HG03108 (cell line): Measurements from ENCODE around the gene SMOC2.

Experiments used
- ATAC-seq: cut with Tn5 transposase; IDR thresholded peaks from one replicate; pipeline ENCODE4 v1.9.1; 2021; ENCODE audit warnings: moderate library complexity; ENCODE audit not compliant: unreplicated experiment

SMOC2 gene

DNA sequence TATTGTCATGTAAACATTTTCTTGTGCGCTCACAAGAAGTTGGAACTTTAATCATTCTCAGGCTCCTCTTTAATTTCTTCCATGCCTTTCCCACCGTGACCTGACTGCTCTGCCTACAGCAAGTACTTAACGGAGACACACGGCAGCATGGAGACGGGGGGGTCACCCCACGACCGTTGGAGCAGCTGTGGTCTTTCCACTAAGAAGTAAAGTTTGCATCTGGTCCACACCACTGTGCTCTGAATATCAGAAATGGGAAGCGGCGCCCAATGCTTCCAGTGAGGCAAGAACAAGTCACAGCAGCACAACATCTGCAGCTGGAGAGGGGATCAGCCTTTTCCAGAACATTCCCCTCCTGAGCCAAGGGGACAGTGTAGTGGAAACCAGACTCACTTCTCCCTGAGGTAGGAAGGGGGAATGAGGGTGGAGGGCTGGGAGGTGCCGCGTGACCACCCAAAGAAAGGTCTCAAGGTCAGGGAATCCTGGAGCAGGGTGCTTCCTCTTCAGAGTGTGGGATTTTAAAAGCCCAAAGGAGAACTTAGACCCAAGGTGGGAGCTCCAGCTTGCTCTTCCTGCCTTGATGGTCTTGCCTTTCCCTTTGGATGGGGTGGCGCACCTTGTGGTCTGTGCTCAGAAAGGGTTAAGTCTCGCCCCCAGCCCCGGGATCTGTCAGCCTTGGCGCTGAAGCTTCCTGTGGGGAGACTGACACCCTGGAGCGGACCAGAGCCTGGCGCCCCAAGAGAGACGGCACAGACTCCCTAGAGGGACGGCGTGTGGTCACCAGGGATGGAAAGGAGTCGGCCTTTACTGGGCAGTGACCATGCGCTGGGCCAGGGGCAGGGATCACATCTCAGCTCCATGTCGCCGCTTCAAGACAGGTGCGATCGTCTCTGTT is 25.6 kb upstream of the SMOC2 start:
- ATAC-seq, result no peak

DNA sequence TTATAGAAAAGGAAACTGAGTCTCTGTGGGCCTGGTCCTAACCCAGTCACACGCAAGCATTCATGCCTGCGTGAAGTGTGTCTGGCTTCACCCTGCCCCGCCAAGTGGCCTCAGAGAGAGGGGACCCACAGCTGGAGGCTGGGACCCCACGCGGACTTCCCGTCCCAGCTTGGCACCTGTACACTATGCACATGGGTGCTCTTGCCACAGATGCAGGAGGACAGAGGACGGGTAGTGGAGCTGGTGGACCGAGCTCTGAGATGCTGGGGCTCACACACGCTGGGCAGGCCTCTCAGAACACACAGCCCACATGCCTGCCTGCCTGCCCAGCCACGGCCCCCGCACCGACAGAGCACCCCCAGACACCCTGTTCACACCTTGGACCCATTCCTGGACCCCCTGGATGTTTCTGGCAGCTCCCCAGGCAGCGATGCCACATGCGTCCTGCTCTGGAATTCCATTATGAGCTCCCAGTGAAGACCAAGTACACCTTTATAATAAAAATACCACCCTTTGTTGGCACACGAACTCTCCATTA is 24.9 kb upstream of the SMOC2 start:
- no peak for ATAC-seq

DNA sequence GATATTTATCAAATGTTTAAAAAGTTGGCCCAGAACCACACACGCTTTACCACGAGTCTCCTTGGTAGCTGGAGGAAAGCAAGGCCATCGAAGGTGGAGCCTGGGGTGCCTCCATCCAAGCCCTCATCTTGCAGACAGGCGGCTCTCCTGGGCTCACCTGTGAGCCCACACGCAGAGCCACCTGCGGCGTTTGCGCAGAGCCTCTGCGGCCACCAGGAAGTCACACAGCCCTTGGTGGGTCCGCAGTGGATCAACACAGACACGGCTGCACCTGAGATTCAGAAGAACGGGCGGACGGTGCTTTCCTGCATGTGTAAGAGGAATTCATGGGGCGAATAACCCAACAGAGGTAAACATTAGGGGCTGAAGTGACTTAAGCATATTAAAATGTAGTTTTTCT is 24.5 kb upstream of the SMOC2 start:
- no peak for ATAC-seq

DNA sequence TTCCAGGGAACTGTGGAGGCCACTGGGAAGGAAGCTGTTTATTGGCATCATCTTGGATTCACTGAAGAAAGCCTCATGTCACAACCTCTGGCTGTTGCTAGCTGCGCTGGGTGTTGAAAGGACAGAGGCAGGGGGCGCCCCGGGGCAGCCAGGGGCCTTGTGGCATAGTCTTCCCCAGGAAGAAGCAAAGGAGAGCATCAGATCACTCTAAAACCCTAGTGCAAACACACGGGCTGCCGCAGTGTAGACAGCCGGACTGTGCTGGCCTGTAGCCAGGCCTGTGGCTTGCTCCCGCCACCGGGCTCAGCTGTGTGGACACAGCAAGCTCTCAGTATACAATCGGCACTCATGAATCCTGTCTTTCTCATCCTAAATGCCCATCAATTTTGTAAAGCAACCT is 23.8 kb upstream of the SMOC2 start:
- no peak for ATAC-seq

DNA sequence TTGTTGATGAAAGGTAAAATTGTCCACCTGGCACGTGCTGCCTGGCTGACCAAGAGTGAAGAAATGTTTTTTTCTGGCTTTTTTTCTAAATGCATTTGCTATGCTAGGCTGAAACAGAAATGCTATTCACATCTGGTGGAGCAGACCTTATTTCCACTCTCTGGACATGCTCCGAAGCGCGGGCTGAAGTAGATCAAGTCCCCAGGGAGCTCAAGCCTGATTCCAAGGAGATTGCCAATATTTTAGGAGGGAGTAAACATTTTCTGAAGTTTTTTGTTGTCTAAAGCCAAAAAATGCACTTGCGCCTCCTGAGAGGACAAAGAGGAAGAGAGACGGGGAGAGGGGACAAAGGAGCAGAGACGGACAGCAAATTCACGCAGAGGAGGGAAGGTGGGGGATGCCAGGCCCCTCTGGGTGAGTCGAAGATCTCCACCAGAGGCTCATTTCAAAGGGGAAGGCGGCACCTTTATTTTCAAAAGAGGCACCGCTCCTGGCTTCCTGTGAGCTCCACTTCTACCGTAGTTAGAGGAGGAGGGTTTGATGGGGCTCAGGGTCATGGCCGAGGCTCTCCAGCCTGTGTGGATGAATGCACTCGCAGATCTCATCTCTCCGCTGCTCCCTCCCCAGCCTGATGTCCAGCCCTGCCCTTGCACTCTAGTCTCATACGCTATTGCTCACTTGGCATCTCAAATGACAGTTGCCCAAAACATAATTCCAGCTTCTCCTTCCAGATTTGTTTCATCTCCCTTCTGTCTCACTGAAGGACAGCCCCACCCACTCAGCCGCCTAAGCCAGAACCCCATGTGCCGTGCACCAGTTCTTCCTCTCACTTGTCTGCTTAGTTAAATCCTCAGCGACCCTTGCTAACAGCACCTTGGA is 23.1 kb upstream of the SMOC2 start:
- ATAC-seq, result no peak

- ATAC-seq, result no peak
Observed at GRCh38 chr6:168418711-168419121, 22.3 kb upstream of the SMOC2 start.

DNA sequence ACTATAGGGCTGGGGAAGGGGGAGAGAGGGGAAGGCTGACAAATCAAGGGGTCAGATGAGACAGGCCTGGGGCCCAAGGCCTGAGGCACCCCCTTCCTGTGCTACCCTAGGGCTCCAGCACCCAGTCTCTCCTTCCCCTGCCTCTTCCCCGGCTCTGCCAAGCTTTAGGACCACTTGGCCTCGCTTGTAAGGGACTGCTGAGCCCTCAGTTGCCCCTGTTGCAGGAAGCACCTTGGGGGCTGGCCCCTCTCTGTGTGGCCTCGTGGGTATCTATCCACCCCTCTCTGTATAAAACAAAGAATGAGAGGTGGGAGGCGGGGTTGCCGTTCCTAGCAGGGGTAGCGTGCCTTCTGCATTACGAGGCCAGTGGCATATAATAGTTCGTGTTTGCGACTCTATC is 21.4 kb upstream of the SMOC2 start:
- no peak for ATAC-seq

- no peak for ATAC-seq
Observed at GRCh38 chr6:168420084-168420483, 20.9 kb upstream of the SMOC2 start.

- no peak for ATAC-seq
Observed at GRCh38 chr6:168420706-168421105, 20.3 kb upstream of the SMOC2 start.

GRCh38 chr6:168427184-168427583 is 13.8 kb upstream of the SMOC2 start:
- no peak for ATAC-seq

GRCh38 chr6:168428052-168428826 is 12.7 kb upstream of the SMOC2 start:
- ATAC-seq, result no peak

DNA sequence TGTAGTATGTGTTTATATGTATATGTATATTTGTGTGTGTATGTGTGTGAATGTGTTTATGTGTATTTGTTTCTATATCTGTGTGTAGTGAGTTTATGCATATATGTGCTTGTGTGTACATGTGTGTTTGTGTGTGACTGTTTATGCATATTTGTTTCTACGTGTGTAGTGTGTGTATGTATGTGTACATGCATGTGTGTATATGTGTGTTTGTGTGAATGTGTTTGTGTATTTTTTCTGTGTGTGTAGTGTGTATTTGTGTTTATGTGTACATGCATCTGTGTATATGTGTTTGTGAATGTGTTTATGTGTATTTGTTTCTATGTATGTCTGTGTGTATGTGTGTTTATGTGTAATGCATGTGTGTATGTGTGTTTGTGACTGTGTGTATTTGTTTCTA is 12.1 kb upstream of the SMOC2 start:
- no peak for ATAC-seq

GRCh38 chr6:168432196-168432595 is 8.8 kb upstream of the SMOC2 start:
- no peak for ATAC-seq

DNA sequence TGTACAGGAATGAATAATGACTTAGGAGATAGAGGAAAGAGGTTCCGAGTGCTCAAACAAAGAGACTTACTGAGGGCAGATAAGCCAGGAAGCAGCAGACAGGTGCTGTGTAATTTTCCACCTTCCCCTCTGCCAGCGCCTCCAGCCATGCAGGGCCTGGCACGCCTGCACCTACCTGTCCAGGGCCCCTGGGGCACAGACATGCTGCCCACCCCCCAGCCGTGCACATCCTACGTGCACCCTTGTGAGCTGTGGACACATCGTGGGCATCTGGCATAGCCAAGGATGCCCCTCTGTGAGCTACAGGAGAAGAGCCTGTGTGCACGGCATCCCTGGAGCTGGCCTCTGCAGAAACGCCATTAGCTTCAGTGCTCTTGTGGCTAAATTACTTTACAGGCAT is 7.1 kb upstream of the SMOC2 start:
- no peak for ATAC-seq

DNA sequence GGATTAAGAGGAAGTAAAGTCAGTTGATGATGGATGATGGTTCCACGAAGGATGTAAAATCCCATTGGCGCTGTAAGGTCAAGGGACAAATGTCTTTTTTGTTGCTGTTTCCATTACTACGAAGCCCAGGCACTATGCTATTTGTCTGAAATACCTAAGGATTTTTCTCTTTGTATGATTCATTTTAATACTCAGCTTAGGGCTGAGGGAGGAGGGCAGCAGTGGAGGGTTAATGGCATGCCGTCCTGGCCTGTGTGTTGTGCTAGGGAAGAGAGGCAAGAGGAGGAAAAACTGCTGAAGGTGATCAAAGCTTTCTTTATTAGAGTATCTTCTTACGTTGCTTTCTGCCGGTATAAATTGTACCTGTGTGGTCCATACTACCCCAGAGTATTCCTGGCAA is 6.5 kb upstream of the SMOC2 start:
- ATAC-seq, result no peak

DNA sequence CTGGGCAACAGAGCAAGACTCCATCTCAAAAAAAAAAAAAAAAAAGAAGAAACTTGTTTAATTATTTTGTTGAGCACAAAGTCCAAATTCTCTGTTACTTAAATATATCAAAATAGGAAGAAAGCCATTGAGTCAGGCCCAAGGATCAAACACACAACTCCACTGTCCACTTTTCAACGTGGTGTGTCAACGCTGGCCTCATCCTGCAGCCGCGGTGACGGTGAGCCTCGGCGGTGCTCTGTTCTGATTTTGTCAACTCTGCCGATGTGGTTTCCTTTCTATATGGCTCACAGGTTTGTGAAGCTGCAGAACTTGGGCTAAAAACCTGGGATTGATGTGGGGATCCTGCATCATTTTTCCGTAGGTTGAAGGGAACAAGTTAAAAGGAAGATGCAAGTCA is 3.2 kb upstream of the SMOC2 start:
- ATAC-seq, result no peak

GRCh38 chr6:168438783-168439520 is 2.0 kb upstream of the SMOC2 start:
- ATAC-seq, result no peak

- no peak for ATAC-seq
Observed at GRCh38 chr6:168439794-168440450, 1.1 kb upstream of the SMOC2 start.

DNA sequence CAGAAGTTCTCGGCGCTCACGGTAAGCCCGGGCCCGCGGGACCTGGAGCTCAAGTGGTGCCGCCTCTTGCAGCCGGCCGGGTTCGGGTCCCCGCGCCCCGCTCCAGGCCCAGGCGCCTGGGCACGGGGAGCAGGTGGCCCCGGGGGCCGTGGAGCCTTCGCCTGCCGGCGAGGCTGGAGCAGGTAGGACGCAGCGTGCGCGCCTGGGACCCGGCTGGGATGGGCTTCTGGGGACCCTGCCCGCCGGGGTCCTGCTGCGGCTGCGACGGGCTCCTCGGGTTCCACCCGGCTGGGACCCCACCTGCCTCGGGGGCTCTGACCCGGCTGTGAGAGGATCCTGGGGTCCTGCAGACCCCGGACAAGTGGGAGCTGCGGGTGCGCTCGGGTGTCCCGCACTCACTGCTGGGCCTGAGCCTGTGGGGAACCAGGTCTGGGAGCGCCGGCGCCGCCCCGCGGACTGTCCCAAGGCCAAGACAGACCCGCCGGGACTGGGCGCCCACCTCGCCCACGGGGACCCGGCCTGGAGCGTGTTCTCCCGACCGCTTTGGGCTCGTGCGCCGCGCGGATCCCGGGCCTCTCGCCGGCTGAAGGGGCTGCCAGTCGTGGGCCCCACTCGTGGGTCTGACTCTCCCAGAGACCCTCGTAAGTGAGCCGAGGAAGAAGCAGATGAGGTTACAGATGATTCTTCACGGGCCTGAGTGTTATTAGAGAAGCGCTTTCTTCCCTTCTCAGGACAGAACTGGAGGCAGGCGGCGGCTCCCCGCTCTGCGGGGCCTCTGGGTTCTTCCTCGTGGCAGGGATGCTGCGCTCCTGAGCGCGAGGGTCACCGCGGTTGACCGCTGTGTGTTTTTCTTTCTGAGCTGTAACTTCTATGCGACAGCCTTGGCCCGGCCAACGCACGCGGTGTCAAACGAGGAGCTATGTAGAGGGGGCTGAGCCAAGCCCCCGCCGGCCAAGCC is 729 bp downstream of the SMOC2 start:
- ATAC-seq, result no peak
